Measurements from ENCODE around the gene GALNT17. TPM values are rescaled to one million over a fixed set of nuclear protein-coding genes. Genes with fewer than 3 reads are reported as not detected.
"Not testable (repeated sequence)": the region's sequence is repeated elsewhere in the genome, so short reads cannot be mapped to it uniquely, and the experiment has no call there.

Gene GALNT17
- total RNA-seq, 1 experiment from 2014 or later = 0.03 TPM

DNA sequence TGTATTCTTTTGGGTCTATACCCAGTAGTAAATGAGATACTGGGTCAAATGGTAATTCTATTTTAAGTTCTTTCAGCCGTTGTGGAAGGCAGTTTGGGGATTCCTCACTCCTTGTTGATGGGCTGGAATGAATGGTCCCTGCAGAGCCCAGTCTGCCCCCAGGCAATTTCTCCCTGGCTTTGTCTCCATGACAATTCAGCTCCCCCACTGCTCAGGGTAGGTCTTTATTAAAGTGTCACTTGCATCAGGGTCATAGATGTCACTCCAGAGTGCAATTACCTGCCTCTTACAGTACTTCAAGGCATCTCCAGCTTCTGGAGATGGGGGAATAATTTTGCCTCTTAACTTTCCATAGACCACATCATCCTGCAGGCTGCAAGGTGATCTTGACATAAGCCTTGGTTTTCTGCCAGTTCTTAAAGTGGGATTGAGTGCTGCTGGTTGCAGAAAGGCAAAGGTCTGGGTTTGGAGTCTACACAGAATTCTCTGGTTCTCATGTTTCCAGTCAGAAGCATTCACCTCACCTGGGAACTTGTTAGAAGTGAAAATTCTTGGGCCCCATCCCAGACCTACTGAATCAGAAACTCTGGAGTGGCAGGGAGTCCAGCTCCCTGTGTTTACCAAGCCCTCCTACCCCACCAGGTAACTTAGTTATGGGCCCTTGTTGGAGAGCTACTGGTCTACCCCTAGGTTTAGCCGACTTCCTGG, 442.4 kb downstream of the GALNT17 start:
- in situ Hi-C loops (cut with HindIII; ENCODE audit: low pct_unique_long_range_greater_than_20kb, low sequenced_read_pairs) = no loop called here
- no peak for DNase-seq (ENCODE audit: low read depth, low spot score)

DNA sequence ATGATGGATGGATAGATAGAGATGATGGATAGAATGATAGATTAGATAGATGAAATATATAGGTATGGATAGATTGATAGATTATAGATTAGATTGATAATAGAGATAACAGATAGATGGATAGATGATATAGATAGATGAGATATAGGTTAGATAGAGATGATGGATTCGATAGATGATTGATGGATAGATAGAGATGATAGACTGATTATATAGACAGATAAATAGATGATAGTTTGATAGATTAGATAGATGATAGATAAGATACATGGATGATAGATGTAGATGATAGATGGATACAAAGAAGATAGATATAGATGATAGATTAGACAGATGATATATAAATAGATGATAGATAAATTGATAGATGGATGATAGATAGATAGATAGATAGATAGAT, 448.1 kb downstream of the GALNT17 start:
- in situ Hi-C loops (cut with HindIII; ENCODE audit: low pct_unique_long_range_greater_than_20kb, low sequenced_read_pairs) = no loop called here
- no peak for DNase-seq (ENCODE audit: low read depth, low spot score)

DNA sequence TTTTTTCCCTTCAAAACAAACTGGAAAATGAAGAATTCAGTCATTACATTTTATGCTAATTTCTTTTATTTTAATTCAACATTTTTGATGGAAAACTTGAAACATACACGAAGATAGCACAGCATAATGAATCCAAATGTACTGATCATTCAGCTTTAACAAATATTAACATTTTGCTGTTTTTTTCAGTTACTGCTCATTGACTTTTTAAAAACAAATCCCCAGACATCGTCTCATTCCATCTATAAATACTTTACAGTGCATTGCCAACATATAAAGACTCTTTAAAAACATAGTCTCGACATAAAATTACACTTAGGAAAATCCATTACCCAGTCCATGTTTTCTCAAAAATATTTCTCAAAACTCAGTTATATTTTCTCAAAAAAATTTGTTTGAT, 452.3 kb downstream of the GALNT17 start:
- in situ Hi-C loops (cut with HindIII; ENCODE audit: low pct_unique_long_range_greater_than_20kb, low sequenced_read_pairs) = no loop called here
- no peak for DNase-seq (ENCODE audit: low read depth, low spot score)

DNA sequence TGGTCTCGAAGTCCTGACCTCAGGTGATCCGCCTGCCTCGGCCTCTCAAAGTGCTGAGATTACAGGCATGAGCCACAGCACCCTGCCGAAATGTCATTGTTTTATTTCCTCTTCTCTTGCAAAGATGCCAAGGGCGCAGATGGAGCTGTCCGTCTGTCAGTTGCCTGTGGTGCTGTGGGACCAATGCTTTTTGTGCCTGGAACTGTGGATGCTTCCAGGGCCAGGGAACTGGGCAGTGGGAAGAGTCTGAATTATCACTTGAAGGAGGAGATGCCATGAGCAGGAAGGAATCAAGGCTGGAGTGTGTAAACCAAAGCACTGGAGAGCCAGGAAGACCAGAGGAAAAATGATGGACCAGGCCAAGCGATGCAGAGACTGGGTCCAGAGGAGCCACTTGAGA, 459.9 kb downstream of the GALNT17 start:
- DNase-seq (ENCODE audit: low read depth, low spot score) = no peak
- in situ Hi-C loops (cut with HindIII; ENCODE audit: low pct_unique_long_range_greater_than_20kb, low sequenced_read_pairs) = no loop called here

DNA sequence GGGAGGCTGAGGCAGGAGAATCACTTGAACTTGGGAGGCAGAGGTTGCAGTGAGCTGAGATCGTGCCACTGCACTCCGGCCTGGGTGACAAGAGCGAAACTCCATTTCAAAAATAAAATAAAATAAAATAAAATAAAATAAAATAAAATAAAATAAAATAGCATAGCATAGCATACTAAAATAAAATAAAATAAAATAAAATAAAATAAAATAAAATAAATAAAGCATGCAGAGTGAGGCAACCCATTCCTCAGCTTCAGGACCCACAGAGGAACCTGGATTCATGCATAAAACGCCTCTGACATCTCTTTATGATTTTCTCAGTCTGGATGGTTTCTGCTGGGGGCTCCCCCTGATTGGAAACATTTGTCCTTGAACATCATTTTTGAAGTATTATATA, 460.4 kb downstream of the GALNT17 start:
- DNase-seq (ENCODE audit: low read depth, low spot score); in situ Hi-C loops (cut with HindIII; ENCODE audit: low pct_unique_long_range_greater_than_20kb, low sequenced_read_pairs): not testable (repeated sequence)

DNA sequence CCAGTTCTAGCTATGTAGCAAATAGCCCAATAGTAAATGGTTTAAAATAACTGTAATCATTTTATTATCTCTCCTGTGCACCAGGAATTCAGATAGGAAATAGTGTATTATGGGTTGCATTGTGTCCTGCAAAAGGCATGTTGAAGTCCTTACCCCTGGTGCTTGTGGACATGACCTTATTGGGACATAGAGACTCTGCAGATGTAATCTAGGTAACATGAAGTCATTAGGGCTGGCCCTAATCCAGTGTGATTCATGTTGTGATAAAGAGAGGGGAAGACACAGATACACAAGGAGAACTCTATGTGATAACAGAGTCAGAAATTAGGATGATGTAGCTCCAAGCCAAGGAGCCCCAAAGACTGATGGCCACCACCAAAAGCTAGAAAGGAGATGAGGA, 462.8 kb downstream of the GALNT17 start:
- no peak for DNase-seq (ENCODE audit: low read depth, low spot score)
- in situ Hi-C loops (cut with HindIII; ENCODE audit: low pct_unique_long_range_greater_than_20kb, low sequenced_read_pairs) = no loop called here

DNA sequence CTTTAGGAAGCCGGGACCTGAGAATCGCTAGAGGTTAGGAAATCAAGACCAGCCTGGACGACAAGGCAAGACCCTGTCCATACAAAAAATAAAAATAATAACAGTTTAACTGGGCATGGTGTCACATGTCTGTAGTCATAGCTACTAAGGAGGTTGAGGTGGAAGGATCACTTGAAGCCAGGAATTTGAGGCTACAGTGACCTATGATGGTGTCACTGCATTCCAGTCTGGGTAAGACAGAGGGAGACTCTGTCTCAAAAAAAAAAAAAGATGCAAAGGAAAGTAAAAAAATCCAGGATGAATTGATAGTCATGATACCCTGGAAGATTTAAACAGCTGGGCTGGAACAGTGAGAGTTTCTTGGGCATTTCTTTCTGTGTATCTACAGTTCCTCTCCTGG, 463.2 kb downstream of the GALNT17 start:
- in situ Hi-C loops (cut with HindIII; ENCODE audit: low pct_unique_long_range_greater_than_20kb, low sequenced_read_pairs) = no loop called here
- DNase-seq (ENCODE audit: low read depth, low spot score) = no peak

DNA sequence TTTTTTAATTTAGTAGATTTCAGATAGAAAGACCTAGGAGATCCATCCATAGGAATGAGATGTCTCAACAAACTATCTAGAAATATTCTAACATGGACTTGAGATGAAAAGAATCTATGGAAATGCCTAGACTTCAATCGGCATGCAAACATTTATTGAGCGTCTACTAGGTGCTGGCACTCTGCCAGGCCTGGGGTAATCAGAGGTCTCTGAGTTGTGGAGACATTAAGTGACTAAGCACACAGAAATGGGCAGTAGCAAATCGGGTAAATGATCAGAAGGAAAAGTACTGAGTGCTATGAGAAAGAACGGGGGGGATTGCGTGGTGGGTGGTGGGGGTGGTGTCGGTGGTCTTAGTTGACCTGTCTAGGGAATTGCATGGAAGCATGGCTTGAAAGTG, 466.6 kb downstream of the GALNT17 start:
- in situ Hi-C loops (cut with HindIII; ENCODE audit: low pct_unique_long_range_greater_than_20kb, low sequenced_read_pairs) = no loop called here
- no peak for DNase-seq (ENCODE audit: low read depth, low spot score)

DNA sequence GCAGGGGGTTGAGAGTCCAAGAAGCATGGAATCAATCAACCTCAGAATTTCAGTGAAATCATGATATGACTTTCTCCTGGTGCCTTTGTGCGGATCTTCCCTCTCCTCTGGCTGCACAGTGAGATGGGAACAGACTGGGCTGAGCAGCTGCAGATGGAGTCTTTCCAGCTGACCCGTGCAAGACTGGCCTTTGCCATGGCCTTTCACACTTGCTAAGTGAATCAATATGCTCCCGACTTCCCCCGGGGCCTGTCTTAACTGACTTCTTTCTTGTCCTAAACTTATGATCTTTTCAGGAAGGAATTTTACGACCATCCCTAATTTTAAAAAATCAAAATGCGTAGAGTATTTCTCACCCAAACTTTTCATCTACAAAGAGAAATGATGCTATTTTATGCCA, 469.9 kb downstream of the GALNT17 start:
- no peak for DNase-seq (ENCODE audit: low read depth, low spot score)
- in situ Hi-C loops (cut with HindIII; ENCODE audit: low pct_unique_long_range_greater_than_20kb, low sequenced_read_pairs) = no loop called here

DNA sequence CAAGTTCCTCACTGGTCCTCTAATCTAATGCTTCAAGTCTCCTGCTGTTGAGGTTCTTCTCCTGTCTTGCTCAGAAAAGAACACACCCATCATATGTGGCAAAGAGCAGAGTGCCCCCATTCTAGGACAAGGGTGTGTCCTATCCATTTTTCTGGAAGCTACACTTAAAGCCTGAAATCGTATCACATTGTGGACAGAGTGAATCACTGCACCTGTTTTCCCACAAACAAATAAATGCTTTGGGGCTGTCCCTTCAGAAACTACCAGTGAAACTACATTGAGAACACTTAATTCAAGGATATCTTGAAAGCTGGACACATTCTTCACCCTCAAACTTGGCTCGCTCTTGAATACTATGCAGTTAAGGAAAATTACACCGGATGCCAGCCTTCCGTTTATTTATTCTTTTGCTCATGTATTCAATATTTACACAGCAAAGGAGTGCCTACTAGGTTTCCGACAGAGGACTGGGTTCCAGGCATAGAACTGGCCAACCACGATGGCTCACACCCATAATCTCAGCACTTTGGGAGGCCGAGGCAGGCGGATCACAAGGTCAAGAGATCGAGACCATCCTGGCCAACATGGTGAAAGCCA, 473.0 kb downstream of the GALNT17 start:
- in situ Hi-C loops (cut with HindIII; ENCODE audit: low pct_unique_long_range_greater_than_20kb, low sequenced_read_pairs) = no loop called here
- no peak for DNase-seq (ENCODE audit: low read depth, low spot score)

DNA sequence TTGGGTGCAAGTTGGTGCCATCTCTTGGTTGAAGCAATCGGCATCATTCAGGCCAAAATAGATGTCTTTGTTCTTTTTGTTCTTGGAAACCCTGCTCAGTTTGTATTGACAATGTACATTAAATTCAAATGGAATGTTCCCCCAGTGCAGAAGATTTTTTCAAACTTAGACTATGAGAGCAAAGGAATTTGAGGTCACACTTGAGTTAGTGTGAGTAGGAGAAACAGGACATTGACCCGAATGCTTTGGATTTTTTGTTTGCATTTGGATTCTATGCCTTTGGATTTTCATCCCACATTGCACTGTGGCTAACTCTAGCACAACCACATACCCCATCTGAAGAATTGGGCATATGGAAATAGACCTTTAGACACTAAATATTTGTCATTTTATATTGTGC, 480.0 kb downstream of the GALNT17 start:
- in situ Hi-C loops (cut with HindIII; ENCODE audit: low pct_unique_long_range_greater_than_20kb, low sequenced_read_pairs) = no loop called here
- DNase-seq (ENCODE audit: low read depth, low spot score) = no peak

DNA sequence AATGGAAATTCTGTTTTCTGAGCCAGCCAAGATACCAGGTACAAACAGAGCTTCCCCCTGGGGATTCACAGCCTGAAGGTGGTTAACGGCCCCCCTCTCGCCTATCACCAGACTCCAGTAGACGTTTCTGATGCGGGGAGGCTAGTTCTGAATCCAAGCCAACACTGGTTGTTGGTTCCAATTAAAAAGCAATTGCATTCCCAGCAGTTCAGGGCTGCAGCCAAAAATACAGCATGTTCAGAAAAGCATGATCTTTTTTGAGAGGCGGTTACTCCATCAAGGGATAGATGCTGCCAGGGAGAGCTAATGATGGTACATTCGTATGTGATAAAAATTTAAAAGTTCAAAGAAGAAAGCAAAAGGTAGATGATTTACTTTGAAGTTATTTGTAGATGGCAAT, 481.0 kb downstream of the GALNT17 start:
- in situ Hi-C loops (cut with HindIII; ENCODE audit: low pct_unique_long_range_greater_than_20kb, low sequenced_read_pairs) = no loop called here
- no peak for DNase-seq (ENCODE audit: low read depth, low spot score)

DNA sequence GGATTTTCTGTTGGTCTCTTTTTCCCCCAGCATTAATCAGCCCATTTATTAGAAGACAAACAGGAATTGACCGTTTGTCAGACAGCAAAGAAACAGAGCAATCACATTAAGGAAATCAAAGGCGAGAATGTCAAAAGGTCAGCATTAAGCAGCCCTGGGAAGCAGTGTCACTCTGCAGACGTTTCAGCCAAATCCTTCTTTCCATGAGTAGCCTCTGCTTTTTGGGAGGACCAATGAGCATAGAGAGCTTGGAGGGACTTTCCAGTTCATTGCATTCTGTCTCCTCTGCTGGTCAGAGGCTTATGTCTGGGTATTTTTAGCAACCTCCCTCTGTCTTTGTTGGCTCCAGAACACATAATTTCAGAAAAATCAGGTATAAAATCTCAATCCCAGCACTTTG, 481.4 kb downstream of the GALNT17 start:
- DNase-seq (ENCODE audit: low read depth, low spot score) = no peak
- in situ Hi-C loops (cut with HindIII; ENCODE audit: low pct_unique_long_range_greater_than_20kb, low sequenced_read_pairs) = no loop called here

DNA sequence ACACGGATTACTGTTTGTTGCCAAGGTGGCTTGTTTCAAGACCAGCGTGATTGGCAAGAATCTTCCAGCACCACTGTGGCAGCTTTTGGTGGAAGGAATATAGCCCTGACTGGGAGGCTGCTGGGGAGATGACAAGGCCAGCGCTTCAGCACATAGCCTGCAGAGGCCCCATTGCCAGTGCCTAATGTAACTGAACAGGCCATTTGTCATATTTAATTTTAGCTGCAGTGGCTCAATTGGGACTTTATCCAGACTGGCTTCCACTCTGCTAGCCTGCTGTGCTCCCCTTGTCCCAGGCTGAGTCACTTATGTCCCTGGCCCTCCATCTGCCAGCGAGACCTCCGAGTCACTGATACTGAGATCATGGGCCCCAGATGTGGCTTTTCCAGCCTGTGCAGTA, 483.1 kb downstream of the GALNT17 start:
- DNase-seq (ENCODE audit: low read depth, low spot score) = no peak

DNA sequence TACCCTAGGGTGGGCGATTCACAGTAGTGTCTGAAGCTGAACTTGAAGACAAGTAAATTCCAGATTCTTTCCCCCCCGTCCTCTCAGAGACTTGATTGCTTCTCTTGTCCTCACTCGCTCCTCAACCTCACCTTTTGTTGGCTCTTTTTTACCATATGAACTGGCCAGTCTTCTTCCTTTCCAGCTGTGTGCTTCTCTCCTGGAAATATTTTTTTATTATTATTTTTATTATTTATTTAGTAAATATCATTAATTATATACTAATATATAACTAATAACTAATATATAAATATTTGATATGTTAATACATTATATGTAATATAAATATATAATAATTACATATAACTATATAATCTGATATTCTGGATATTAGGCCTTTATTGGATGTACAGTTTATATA, 484.3 kb downstream of the GALNT17 start:
- in situ Hi-C loops (cut with HindIII; ENCODE audit: low pct_unique_long_range_greater_than_20kb, low sequenced_read_pairs) = no loop called here
- DNase-seq (ENCODE audit: low read depth, low spot score) = no peak

More for the DNA sequence above, 483.1 kb downstream of the GALNT17 start:
- in situ Hi-C loops (cut with HindIII; ENCODE audit: low pct_unique_long_range_greater_than_20kb, low sequenced_read_pairs) = no loop called here

DNA sequence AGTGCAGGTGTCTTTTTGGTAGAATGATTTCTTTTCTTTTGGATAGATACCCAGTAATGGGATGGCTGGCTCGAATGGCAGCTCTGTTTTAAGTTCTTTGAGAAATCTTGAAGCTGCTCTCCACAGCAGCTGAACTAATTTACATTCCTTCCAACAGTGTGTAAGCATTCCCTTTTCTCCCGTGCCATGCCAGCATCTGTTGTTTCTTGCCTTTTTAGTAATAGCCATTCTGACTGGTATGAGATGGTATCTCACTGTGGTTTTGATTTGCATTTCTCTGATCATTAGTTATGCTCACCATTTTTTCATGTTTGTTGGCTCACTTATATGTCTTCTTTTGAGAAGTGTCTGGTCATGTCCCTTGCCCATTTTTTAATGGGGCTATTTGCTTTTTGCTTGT, 486.3 kb downstream of the GALNT17 start:
- in situ Hi-C loops (cut with HindIII; ENCODE audit: low pct_unique_long_range_greater_than_20kb, low sequenced_read_pairs) = no loop called here
- DNase-seq (ENCODE audit: low read depth, low spot score) = no peak

DNA sequence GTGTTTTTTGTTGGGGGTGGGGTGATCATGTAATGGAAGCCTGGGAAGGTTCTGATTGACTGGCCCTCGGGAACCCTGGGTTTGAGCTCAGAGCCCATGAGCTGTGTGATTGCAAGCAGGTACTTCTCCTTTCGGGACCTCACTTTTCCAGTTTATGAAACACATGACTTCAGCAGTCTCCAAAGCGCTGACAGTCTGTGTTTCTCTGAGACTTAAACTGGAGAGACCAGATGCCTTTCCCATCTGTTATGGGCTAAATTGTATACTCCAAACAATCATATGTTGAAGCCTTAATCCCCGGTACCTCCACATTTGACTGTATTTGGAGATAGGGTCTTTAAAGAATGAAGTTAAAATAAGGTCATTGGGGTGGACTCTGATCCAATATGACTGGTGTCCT, 493.6 kb downstream of the GALNT17 start:
- no peak for DNase-seq (ENCODE audit: low read depth, low spot score)

DNA sequence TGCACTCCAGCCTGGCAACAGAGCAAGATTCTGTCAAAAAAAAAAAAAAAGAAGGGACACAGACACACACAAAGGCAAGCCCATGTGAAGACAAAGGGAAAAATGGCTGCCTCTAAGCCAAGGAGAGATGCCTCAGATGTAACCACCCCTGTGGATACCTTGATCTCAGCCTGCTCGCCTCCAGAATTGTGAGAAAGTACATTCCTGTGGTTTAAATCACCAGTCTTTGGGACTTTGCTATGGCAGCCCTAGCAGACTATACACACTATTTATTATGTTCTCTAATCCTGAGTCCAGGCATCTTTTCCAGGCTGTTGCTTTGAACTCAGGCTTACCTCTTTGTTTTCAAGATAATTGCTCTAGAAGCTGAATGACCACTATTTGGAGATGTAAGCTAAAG, 494.3 kb downstream of the GALNT17 start:
- in situ Hi-C loops (cut with HindIII; ENCODE audit: low pct_unique_long_range_greater_than_20kb, low sequenced_read_pairs) = no loop called here
- DNase-seq (ENCODE audit: low read depth, low spot score) = no peak

More for the DNA sequence above, 493.6 kb downstream of the GALNT17 start:
- in situ Hi-C loops (cut with HindIII; ENCODE audit: low pct_unique_long_range_greater_than_20kb, low sequenced_read_pairs) = no loop called here

DNA sequence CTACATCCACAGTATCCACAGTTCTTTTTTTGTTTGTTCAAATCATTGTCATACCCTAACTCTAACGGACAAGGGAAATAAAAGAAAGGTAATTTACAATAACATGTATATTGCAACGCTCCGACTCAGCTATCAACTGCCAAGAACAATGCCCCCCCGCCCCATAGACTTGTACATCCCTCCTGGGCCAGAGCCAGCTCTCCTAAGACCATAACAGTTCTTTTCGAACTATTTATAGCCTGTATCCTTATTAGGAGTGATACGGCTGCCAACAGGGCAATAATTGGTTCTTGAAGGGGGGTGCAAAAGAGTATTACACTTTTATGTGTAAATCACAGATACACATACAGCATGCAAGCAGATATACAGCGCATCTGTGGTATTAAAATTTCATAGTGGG, 495.7 kb downstream of the GALNT17 start:
- in situ Hi-C loops (cut with HindIII; ENCODE audit: low pct_unique_long_range_greater_than_20kb, low sequenced_read_pairs) = no loop called here
- no peak for DNase-seq (ENCODE audit: low read depth, low spot score)

Measured in SK-MEL-5 (cell line).